Left hindlimb (tissue), 1 donor: ENCODE measurements around the gene TRPM5.

Source experiments
- DNase-seq: peaks from one replicate; pipeline ENCODE4 v3.0.0-alpha.2; 2018

Gene TRPM5

DNA sequence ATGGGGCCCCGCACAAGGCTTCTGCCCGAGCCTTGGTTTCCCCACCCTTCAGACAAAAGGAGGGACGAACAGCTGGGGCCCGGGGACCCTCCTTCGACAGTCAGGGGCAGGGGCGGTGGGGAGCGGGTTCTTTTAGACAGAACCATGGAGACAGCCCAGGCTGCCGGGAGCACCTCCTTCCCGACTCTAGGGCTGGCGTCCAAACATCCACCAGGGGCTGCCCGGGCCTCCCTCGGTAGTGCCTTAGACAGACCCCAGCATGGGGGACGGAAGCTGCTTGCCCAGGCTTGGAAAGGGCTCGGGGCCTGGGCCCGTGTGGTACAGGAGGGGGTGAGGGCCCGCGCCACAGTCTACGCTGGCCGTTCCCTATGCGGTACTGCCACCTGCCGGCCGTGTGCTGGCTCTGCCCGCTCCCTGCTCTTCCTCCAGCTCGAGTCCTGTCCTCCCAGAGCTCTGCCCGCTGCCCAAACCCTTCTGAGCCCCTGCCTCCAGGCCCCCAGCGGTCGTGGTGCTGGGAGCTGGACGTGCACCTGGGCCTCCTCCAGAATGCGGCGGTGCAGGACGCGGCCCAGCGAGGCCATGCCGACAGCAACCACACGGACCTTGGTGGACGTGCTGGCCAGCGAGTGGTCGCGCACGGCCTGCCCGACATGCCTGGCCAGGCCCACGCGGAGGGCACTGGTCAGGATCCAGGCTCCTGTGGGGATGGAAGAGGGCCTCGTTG lies 23.6 kb downstream of the TRPM5 start:
- peak; percentile 80 for DNase-seq

DNA sequence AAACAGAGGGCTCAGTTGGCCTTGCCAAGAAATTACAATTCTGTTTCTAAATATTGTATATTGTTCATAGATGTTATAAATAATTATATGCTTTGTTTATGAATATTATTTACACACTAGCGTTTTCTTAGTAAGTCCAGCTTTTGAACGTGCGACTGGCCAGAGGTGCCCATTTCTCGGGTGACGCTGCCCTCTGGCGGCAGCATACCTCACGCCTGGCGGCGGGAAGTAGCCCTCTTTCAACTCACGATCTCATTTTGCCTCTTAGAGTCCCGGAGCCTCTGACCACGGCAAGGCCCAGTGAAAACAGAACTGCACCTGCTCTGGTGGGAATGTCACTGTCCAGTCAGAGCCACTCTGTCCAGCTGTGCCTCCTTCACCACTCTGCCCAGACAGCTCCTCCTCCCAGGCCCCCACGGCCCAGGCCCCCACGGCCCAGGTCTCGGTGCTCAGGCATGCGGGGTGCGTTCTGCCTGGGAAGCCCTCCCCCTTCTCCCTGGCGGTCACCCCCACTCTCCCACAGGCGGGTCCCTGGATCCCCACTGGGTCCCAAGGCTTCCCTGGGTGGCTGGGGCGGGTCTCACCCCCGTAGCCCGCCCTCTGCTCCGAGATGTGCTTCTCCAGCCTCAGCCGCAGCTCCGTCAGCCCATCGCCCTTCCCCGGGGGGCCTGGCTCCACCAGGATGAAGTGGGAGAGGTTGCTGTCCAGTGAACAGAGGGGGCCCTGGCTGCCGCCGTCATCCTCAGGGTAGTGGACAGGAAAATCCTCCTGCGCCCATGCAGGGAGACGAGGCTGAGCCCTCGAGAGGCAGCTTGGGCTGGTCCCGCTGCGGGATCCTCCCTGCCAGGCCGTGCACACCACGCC lies 24.4 kb downstream of the TRPM5 start:
- peak; percentile 78 for DNase-seq

DNA sequence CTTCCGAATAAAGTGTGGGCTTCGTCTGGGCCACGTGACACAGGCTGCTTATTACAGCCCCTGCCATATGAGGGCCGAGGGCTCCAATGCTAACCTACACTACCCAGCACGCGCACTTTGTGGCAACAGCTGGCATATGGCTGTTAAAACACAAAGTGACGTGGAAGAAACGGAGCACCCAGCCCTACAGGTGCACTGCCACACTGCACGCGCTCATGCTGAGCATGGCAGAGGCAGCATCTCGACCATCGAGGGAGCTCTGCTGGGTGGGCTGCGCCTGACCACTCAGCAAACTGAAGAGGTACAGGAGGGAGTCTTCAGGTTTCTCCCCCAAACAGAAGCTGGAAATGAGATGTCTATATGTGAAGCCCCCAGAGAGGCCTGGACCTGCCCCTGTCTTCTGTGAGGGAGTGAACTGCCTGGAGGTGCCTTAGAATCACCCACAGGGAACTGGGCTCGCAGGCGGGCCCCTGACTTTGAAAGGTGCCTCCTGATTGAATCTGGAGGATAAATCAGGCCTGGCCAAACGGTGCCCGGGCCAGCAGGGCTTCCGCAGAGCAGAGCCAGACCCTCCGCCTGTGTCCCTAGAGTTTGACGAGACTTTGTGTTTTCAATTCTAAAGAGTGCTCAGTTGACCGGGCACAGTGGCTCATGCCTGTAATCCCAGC lies 25.5 kb downstream of the TRPM5 start:
- no peak for DNase-seq

DNA sequence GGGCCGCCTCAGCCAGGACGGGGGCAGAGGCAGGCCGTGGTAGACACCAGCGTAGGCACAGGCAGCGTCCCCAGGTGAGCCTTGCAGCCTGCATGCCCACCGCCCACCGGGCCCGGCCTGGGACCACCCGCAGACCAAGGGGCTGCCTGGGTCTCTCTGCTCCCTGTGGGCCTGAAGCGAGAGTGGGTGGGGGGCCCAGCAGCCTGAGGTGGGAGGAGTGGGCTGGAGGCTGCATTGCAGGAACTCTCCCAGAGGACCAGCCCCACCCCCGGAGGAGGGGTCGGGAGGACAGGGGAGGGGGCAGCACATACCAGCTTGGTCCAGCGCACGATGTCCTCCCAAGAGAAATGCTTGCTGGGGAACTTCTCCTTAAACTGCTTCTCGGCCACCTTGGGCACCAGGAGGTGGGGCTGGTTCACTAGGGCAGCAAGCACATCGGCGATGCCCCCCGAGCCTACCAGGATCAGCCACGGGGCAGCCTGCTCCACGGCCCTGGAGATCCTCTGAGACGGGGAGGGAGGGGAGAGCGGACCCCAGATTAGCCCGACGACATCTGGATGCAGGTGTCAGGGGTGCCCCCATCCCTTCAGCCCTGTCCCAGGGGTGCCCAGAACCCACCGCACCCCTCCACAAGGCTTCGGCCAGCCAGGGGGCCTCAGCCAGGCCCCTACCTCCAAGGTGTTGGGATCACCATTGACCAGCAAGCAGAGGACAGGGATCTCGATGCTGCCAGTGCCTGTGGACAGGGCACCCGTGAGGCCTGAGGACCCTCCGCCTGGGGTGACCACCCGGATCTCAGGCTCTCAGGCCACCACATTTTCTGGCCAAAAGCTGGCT lies 26.2 kb downstream of the TRPM5 start:
- DNase-seq, result no peak

DNA sequence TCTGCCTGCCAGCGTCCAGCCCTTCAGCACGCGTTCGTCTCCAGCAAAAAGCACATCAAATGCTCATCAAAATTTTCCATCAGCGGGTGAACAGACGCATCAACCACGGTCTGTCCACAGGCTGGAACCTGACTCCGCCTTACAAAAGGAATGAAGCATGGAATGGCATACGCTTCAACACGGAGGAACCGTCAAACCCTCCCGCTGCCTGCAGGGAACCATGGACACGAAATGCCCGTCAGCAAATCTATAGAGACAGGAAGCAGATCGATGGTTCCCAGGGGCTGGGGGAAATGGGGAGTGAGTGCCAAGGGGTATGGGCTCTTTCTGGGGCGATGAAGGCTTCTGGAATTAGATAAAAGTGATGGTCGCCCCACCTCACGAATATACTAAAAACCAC lies 27.5 kb downstream of the TRPM5 start:
- DNase-seq, result no peak

DNA sequence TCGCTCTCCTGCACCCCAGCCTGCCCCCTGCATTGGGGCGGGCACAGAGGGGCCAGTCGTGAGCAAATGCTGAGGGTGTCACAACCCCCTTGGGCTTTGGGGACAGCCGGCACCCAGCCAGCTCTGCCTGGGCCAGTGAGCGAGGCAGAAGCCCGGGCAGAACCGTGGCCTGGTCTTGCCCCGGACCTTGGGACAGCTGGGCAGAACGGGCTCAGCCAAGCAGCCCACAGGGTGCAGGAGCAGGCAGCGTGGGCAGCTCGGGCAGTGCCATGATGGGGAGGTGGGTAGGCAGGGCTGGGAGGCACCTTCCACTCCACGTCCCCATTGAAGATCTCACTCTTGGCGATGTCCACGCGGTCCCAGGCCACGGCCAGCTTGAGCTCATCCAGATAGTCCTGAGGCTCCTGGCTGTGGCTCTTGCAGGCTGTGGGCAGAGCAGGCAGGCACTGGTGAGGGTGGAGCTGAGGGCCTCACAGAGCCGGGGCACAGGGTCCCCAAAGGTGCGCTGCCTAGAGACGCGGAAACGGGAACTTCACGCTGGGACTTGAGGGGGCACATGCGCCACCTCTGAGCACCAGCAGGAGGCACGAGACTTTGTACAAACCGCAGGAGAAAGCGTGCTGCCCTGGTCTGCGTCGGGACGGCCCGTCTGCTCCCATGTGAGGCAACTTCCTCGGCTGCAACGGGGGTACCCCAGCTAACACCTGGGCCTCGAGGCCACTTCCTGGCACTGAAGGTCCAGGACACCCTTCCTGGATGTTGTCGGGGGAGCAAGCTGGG lies 28.5 kb downstream of the TRPM5 start:
- DNase-seq, result no peak

DNA sequence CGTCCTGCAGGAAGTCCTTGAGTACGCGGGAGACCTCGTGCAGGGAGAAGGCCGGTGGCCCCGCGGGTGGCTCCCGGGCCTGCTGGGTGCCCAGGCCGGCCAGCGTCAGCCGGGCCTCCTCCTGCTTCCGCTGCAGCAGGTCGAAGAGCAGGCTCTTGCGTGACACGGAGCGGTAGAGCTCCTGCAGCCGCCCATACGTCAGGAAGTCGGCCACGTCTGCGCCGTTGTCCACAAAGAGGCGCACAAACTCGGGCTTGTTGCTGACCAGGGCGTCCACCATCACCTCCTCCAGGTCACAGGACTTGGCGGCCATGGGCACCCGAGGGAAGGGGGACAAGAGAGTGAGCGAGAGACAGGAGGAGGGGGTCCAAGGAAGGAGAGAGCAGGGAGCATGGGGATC lies 29.1 kb downstream of the TRPM5 start:
- no peak for DNase-seq

DNA sequence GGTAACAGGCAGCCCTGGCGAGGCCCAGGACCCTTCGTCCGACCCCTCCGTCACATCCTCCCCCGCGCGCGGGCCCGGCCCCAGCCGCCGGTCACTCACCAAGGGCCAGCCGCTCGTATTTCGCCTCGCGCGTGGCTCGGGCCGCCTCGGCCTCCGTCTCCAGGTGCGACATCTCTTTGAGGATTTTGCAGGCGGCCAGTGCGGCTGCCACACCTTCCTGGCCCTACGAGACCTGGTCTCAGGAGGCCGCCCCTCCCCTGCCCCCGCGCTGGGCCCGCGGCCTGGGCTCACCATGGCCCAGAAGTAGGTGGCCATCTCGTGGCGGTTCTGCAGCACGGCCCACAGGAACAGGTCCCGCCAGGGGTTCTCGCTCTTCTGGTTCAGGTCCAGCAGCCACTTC lies 29.7 kb downstream of the TRPM5 start:
- DNase-seq, result no peak

DNA sequence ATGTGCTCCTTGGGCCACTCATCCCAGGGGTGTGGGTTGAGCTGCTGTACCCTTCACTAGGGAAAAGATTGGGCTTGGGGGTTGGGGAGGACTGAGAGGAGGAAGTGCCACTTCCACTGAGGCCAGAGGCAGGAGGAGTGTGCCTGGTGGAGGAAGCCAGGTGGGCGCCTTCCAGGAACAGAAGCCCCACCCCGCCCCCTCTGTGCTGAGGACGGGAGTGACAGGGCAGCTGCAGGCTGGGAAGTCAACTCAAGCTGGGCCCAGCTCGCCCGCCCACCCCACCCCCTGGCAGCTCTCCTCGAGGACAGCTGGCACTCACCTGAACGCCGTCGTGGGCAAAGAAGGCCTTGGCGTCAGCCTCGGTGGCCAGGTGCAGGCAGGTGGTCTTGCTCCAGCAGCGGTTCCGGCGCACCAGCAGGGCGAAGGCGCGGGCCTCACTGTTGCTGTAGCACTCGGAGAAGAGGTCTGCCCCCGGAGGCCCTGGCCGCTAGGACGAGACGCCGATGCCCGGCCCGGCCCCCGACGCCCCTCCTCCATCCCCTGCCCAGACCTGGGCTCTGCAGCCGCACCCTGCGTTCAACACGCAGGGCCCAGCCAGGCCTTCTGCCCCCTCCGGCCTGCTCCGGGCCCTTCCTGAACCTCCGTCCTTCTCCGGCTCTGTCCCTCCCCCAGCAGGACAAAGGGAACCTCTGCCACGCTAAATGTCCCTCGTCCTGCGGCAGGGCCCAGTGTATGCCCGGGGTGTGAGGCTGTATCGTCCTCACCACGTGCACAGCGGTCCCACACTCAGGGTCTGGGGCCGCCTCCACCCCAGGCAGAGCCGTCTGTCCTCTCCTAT lies 30.4 kb downstream of the TRPM5 start:
- DNase-seq, result no peak

DNA sequence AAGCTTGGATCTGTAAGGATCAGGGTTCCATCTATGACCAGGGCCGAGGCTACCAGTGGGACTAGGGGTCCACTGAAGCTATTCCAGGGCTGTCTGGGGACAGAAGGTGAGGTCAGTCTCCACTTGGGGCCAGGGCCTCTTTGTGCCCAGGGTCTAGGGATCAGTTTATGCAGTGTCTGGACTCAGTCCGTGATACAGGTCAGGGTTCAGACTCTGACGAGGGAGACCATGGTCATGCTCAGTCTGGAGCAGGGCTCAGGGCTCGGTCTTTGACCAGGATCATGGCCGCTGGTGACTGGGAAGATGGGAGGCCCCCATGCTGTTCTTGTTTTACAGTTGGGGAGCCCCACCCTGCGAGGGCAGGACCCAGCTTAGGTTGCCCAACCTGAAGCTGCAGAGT lies 32.0 kb downstream of the TRPM5 start:
- no peak for DNase-seq

DNA sequence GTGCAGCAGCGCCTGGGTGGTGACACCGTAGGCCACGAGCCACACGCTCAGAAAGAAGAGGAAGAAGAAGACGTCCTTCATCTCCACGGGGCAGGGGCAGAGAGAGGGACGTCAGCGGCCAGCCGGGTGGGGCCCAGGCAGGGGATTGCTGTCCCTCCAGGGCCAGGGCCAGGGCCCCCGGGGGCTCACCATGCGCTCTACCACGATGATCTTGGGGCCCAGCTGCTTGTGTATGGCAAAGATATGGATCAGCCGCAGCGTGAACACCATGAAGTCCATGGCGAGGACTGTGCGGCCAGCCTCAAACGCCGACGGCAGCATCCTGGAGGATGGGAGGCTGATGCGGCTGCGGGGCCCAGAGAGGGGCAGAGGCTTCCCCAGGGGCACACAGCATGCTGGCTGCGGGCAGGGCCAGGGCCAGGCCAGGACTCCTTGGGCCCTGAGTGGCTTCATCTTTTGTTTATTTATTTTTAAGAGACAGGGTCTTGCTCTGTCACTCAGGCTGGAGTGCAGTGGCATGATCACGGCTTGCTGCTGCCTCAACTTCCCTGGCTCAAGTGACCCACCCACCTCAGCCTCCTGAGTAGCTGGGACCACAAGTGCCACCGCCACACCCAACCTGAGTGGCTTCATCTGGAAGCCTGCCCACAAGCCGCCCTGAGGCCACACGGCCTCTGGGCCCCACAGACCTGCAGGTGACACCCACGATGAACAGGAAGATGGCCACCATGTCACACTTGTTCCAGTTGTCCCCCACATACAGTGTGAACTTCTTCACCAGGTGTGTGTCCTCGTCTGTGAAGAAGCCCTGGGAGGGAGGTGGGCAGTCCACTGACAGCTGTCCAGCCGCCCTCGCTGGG lies 32.6 kb downstream of the TRPM5 start:
- no peak for DNase-seq

DNA sequence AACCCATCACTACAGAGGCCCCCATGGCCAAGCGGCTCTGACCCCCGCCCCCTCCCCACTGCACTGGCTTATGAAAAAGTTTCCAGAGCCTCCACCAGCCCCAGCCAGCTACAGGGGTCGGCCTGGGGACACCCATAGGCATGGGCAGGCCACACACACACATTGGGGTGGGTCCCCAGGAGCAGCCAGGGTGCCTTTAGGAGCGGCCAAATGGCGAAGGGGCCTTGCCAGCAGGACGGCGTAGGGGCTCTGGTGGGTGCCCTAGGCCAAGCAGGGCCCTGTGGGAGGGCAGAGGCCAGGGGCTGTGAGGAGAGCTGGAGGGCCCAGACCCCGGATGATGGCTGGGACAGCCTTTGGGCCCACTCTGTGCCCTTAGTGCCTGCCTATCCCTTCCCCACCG lies 33.7 kb downstream of the TRPM5 start:
- no peak for DNase-seq

DNA sequence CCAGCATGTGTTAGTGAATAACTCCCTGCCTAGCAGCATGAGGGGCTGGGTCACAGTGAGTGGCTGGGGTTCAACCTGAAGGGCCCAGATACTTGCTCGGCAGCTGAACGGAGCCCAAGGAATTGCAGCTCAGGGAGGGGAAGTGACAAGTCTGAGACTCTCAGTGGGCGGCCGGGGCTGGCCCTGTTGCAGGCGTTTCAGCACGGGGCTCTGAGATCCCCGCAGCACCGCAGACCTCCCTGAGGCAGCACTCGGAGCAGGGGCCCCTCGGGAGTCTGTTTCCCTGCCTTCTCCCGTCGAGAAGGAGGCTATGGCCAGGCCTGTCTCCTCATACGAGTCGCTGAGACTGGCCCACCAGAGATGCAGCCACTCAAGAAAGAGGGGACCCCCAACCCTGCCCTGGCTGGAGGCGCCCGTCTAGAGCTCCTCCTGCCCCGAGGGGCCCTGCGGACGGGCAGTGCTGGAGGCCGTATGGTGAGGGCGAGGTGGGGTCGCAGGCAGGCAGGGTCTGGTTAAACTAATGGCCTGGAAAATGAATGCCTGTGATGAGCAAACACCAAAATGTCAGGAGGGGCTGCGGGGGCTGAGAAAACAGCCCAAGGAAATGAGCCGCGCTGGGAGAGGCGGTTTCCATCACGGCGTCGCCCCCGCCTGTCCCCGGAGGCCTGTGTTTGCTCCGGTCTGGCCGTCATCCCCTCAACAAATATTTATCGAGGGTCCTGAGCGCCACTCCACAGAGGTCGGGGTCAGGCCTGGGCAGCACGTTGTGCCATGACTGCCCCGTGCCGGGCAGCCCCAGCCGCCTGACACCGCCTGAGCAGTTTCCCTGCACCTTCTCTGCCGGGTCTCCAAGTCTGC lies 34.5 kb downstream of the TRPM5 start:
- no peak for DNase-seq

DNA sequence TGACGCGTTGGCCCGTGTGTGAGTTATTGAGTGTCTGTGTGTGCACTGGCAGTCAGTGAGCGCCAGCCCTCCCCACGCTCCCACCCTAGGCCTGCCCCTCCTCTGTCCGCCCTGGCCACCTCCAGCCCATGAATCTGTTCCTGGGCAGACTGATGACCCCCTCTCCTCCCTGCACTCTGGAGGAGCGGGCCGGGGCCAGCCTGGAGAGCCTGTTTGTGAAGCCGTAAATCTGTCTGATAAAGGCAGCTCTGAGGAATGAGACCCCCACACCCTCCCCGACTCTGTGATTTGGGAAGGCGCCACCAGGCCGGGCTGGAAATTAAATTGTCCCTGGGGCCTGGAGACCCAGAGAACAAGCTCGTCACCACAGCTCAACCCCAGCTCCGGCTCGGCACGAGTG lies 35.2 kb downstream of the TRPM5 start:
- no peak for DNase-seq

DNA sequence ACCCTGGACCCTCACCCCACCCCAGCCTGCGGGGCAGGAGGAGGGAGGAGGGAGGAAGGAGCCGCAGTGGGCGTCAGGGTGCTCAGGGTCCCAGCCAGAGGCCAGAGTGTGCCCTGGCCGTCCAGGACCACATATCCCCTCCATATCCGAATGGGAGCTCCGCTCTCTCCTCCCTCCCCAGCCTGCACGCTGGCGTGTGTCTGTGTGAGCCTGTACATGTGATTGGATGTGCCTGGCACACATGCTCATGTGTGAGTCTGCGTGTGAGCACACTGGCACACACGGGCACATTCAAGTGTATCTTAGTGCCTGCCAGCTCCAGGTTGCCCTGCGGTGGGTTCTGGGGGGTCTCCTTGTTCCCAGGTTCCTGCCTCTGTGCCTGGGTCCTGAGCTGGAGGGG lies 35.6 kb downstream of the TRPM5 start:
- no peak for DNase-seq

DNA sequence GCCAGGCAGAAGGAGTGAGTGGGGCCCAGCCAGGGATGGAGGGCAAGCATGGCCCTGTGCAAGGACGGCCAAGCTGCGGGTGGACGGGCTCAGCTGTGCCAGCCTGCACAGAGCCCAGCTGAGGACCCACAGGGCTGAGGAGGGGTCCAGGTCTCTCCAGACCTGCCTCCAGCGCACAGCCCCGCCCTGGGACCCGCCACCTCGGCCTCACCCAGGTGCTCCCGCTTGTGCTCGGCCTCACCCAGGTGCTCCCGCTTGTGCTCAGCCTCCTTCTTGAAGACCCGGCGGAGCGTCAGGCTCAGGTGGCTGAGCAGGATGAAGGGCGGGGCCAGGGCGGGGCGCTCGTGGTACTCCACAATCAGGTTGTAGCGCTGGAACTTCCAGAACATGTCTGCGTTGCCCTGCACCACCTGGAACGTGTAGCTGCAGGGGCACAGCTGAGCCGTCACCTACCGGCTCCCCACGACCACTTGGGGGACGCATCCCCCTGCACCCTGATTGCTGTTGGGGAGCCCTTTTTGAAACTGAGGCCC lies 37.4 kb downstream of the TRPM5 start:
- DNase-seq, result no peak

DNA sequence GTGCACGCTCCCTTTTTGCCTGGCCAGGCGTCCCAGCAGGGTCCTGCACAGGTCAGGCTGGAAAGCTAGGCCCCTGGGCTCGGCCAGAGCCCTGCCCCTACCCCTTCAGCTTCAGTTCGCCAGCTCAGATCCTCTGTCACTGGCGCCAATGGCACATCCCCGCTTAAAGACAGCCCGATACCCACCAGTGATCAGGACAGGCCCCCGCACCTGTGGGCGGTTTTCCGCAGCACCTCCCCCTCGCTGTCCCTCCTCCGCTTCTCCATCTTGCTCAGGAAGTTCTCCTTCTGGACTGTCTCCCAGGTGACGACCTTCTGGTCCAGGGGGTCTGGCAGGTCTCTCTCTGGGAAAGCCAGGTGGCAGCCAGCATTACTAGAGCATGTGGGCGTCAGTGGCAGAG lies 37.9 kb downstream of the TRPM5 start:
- no peak for DNase-seq

DNA sequence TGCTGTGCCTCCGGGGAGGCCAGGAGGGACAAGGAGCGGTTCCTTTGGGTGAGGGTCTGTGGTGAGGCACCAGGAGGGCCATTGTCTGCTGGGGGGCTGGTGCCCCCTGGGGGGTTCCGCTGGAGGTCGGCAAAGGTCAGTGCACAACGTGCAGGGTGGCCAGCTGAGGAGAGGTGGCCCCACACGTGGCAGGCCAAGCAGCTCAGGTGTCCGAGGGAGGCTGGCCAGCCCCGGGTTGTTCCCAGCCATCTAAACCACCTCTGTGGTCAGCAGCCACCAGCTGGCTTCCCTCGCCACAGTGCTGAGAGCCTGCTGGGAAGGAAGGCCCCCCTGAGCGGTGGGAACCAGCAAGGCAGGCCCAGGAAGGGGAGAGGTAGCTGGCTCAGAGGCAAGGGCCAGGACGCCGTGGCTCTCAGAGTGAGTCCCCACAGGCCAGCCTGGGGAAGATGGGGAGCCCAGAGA lies 39.5 kb downstream of the TRPM5 start:
- no peak for DNase-seq
